Ammon's horn (tissue), 1 donor: ENCODE results near the gene UBAC1.
A peak's percentile ranks its signal among the peaks of the same experiment; 100 is the strongest.
"Not testable (repeated sequence)": the region's sequence is repeated elsewhere in the genome, so short reads cannot be mapped to it uniquely, and the experiment has no call there.

Source experiments
- DNase-seq: peaks from one replicate; pipeline ENCODE4 v3.0.0-alpha.2; 2016; ENCODE audit warnings: low spot score

UBAC1 gene

DNA sequence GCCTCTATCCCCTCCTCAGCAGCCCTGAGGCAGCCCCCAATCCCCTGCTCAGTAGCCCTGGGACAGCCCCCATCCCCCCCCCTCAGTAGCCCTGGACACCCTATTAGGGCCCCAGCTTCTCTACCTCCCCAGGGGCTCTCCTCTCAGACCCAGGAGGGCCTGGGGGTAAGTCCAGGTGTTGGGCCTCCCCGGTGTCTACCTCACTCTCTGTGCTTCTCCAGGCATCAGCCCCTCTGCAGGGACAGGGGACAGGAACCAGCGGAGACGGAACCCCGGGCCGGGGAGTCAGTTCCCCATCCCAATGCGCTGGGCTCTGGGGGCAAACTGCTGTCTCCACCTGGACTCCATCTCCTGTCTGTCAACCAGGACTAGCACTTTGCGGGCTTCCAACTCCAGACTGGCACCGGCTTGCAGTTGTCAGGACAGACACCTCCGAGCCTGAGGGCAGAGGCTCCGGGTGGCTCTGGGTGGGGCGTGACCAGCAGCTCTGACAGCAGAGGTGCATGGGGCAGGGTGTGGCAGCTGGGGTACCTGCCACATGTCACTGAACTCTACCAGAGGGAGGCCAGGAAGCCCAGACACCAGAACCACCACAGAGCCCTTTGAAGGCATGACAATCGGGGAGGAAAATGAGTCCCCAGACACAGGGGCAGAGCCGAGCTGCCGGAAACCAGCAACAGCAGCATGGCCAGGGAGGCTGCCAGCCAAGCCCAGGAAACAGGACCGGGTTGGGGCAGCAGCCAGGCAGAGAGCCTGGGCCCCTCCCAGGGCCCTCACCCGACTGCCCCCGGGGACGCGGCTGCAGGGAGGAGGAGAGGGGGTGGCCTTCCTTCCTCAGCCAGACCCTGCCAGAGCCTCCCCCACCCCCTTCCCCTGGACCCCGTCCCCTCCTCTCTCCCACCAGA, 17.7 kb upstream of the UBAC1 start:
- peak; percentile 70 for DNase-seq

GRCh38 chr9:135976944-135977343, 15.8 kb upstream of the UBAC1 start:
- no peak for DNase-seq

GRCh38 chr9:135976531-135976930, 15.4 kb upstream of the UBAC1 start:
- no peak for DNase-seq

DNA sequence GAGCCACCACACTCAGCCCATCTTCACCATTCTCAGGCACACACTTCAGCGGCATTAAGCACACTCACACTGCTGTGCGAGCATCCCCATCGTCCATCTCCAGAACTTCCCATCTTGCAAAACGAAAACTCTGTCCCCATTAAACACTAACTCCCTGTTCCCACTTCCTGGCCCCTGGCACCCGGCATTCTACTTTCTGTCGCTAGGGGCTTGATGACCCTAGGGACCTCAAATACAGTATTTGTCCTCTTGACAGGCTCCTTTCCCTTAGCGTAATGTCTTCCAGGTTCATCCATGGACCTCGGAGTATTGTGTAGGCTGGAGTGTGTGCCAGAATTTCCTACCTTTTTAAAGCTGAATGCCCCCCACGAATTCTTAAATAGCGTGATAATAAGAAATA, 14.7 kb upstream of the UBAC1 start:
- no peak for DNase-seq

DNA sequence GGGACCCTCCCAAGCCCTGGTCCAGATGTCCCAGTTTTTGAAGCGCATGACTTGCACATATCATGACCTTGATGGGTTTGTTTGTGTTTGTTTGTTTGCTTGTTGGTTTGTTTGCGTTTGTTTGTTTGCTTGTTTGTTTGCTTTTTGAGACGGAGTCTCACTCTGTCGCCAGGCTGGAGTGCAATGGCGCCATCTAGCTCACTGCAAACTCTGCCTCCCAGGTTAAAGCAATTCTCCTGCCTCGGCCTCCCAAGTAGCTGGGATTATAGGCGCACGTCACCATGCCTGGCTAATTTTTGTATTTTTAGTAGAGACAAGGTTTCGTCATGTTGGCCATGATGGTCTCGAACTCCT, 13.0 kb upstream of the UBAC1 start:
- DNase-seq: no peak

- no peak for DNase-seq
Measured at GRCh38 chr9:135973277-135974219, 12.4 kb upstream of the UBAC1 start.

- DNase-seq: no peak
Measured at GRCh38 chr9:135971892-135972291, 10.7 kb upstream of the UBAC1 start.

GRCh38 chr9:135971111-135971766, 10.1 kb upstream of the UBAC1 start:
- DNase-seq: no peak

GRCh38 chr9:135970128-135970815, 9.1 kb upstream of the UBAC1 start:
- no peak for DNase-seq

- DNase-seq: no peak
Measured at GRCh38 chr9:135969064-135969683, 8.0 kb upstream of the UBAC1 start.

DNA sequence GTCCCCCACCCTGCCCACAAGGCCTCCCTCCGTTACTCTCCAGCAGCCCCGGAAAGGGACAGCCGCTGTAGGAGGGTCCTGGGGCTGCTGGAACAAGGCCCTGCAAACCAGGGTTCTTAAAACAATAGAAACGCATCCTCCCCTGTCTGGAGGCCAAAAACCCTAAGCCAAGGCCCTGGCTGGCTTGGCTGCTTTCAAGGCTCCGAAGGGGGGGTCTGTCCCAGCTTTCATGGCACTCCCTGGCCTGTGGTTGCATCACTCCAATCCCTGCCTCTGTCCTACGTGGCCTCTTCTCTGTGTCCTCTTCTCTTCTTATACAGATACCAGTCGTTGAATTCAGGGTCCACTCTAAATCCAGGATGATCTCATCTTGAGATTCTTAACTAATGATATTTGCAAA, 7.4 kb upstream of the UBAC1 start:
- no peak for DNase-seq

DNA sequence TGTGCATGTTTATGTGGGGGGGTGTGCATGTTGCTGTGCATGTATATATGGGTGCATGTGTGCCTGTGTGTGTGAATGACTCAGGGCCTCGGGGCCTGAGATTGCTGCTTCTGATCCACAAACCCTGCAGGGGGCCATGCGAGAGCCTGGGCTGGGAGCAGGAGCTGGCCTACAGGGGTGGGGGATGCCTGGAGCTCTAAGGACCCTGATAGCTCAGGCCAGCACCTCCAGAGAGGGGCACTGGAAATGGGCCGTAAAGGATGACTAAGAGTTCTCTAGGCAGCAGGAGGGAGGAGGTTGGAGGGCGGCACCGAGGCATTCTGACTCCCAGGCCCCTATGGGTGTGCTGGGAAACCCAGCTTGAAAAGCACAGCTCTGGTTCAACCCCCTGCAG, 6.9 kb upstream of the UBAC1 start:
- no peak for DNase-seq

DNA sequence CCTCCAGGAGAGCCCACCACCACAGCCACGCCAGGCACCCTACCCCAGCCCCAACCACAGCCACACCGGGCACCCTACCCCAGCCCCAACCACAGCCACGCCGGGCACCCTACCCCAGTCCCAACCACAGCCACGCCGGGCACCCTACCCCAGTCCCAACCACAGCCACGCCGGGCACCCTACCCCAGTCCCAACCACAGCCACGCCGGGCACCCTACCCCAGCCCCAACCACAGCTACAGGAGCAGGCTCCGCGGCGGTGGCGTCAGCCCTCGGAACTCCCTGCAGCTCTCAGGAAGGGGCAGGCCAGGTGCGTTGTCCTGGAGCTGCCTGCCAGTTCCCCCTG, 5.7 kb upstream of the UBAC1 start:
- DNase-seq: not testable (repeated sequence)

DNA sequence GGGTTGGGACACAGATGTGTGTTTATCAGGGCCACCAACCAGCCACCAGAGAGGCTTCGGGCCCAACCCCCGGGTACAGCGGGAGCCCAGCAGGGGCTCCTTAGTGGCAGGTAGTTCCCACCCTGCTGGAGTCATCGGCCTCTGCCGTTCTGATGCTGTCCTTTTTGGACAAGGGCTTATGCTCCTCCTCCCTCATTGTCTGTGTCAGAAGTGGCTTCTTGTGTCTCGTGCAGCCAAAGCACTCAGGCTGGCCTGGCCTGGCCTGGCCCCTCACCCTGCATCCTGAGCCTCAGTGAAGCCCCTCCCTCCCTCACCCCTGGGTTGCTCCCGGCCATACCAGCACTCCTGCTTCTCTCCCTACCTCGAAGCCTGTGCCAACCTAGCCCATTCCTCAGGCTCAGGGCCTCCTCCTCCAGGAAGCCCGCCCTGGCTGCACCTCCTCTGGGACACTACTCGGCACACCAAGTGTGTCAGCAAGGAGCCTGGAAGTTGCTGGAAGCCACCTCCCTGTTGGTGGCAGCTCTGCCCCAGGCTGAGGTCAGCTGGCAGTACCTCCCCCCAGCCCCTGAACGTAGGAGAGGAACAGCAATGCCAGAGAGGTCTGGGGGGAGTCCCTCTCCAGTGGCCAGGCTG, 4.1 kb upstream of the UBAC1 start:
- DNase-seq: no peak

- no peak for DNase-seq
Measured at GRCh38 chr9:135963938-135964337, 2.8 kb upstream of the UBAC1 start.

DNA sequence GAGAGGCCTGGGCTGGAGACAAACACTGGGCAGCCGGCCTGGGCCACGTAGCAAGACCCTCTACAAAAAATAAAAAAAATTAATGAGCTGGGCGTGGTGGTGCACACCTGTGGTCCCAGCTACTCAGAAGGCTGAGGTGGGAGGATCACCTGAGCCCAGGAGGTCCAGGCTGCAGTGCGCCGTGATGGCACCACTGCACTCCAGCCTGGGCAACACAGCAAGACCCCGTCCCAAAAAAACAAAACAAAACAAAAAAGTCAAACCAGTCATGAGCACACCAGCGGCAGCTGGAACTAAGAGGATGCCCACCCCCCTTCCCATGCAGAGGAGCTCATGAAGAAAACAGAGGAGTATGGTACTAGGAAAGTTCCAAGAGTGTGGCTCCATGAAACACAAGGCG, 2.2 kb upstream of the UBAC1 start:
- DNase-seq: no peak

DNA sequence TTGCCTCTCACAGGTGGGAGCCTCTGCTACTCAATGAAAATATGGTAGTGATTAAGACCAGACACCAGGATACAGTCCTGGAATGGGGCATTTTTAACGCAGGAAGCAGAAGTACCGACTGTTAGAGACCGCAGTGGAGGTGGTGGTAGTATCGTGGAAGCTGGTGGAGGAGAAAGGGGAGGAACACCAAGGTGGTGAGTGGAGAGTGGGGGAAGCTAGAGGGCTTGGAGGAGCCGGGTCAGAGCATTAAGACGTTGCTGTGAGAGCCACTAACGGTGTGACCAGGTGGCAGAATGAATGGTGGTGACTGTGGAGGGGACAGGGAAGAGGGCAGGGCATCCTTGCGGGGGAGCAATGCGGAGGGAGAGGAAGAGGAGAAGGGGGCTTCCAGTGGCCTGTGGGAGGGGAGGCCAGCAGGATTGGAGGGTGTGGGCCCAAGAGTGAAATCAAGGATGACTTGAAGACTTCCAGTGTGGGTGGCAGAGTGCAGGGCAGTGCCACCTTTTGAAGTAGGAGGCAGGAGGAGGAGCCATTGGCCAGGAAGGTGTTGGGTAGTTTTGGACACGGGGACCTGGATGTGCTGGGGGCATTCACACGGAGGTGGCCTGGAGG, 1.6 kb upstream of the UBAC1 start:
- no peak for DNase-seq

DNA sequence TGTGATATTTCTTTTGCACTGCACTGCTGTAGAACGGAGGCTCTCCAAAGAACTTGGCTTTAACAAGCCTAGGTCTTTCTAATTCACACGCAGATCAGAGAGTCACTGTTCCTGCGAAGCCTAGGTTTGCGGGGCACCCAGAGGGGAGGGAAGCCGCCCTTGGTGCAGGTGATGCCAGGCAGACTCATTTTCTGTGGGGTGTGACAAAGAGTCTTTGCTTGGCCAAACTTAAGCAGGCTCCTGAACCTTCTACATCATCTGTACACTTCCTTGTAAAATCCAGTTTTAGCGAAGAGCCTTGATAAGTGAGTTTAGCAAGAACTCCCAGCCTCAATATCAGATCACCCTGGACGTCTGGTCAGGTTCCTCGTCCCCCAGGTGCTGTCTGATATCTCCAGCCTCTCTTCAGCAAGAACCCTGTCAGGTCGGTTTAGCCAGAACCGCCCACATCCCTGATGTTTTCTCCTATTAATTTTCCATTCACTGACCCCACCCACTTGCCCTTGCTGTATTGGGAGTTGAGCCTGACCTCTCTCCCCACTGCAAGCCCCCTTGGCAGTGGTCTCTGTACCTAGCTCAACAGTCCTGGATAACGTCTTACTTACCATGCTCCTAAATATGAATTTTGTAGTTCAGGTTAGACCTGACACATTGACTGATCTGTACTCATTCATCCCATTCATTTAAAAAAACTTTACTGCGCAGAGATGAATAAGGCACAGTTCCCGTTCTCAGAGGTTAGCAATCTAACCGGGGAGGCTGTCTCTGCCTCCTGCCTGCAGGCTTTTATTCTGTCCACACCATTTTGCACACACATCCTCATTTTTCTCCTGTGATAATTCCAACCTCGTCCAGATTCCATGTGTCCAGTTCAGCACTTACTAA, 880 bp upstream of the UBAC1 start:
- no peak for DNase-seq

- no peak for DNase-seq
Measured at GRCh38 chr9:135960411-135961276, 529 bp downstream of the UBAC1 start.
